B cell (primary cell): Measurements from ENCODE around the gene ADRB2.

Experiments
- CTCF ChIP-seq: fragments of 200-600 bp; IDR thresholded peaks from one replicate; pipeline ENCODE4 v1.8.0; 2022; ENCODE audit warnings: antibody characterized with exemption, mild to moderate bottlenecking
- EZH2 ChIP-seq: IDR thresholded peaks from 2 replicates; pipeline ENCODE4 v1.6.1; 2012; ENCODE audit warnings: borderline replicate concordance, low read depth, mild to moderate bottlenecking, moderate library complexity, low read length; ENCODE audit not compliant: insufficient read depth, poor library complexity, severe bottlenecking

GRCh38 chr5:148873120-148873519 lies 46.7 kb downstream of the ADRB2 start:
- no peak for TF ChIP-seq CTCF
- TF ChIP-seq EZH2 = no peak
